Astrocyte (in vitro differentiated cells and primary cell): Measurements from ENCODE around the gene INHBC. TPM values are rescaled to one million over a fixed set of nuclear protein-coding genes. Genes with fewer than 3 reads are reported as not detected.
"Not testable (repeated sequence)": the region's sequence is repeated elsewhere in the genome, so short reads cannot be mapped to it uniquely, and the experiment has no call there.

Experiments
- DNase-seq: peaks from one replicate; pipeline ENCODE4 v3.0.0-alpha.2; 2010; ENCODE audit warnings: low read depth
- FAIRE-seq: peaks from 2 replicates; lab custom pipeline; 2011; peaks lifted over from hg19 to GRCh38; lab: Jason Lieb, UNC
- H2AFZ ChIP-seq: 2 replicates; pipeline ENCODE4 v1.6.0; 2012; ENCODE audit warnings: low read depth, low read length, inconsistent platforms
- H3K27ac ChIP-seq: 2 replicates; pipeline ENCODE4 v1.5.1; 2011; ENCODE audit warnings: low read depth, low read length, inconsistent platforms
- H3K27me3 ChIP-seq: 2 replicates; pipeline ENCODE4 v1.6.0; 2011; ENCODE audit warnings: low read length, inconsistent platforms; ENCODE audit not compliant: insufficient read depth
- H3K36me3 ChIP-seq: 2 replicates; pipeline ENCODE4 v1.5.1; 2011; ENCODE audit warnings: low read length, inconsistent platforms; ENCODE audit not compliant: insufficient read depth
- H3K4me1 ChIP-seq: 2 replicates; pipeline ENCODE4 v1.5.1; 2011; ENCODE audit warnings: low read length, inconsistent platforms; ENCODE audit not compliant: insufficient read depth
- H3K4me2 ChIP-seq: 2 replicates; pipeline ENCODE4 v1.6.0; 2012; ENCODE audit warnings: low read length, inconsistent platforms
- H3K4me3 ChIP-seq: 2 replicates; pipeline ENCODE4 v1.5.1; 2011; ENCODE audit warnings: low read depth, mild to moderate bottlenecking, low read length, inconsistent platforms; ENCODE audit not compliant: insufficient read depth
- H3K79me2 ChIP-seq: 2 replicates; pipeline ENCODE4 v1.6.0; 2012; ENCODE audit warnings: mild to moderate bottlenecking, low read length, inconsistent platforms; ENCODE audit not compliant: insufficient read depth
- H3K9ac ChIP-seq: 2 replicates; pipeline ENCODE4 v1.6.0; 2012; ENCODE audit warnings: mild to moderate bottlenecking, low read length, inconsistent platforms
- H3K9me3 ChIP-seq: 2 replicates; pipeline ENCODE4 v1.5.1; 2012; ENCODE audit warnings: low read depth, mild to moderate bottlenecking, low read length, inconsistent platforms; ENCODE audit not compliant: insufficient read depth
- H4K20me1 ChIP-seq: 2 replicates; pipeline ENCODE4 v1.6.0; 2012; ENCODE audit warnings: low read length, inconsistent platforms; ENCODE audit not compliant: insufficient read depth
- H3K27ac Mint-ChIP-seq: one replicate; pipeline ENCODE4 v1.8.0; 2021; ENCODE audit warnings: mild to moderate bottlenecking, mixed read lengths; ENCODE audit not compliant: unreplicated experiment
- H3K27me3 Mint-ChIP-seq: one replicate; pipeline ENCODE4 v1.8.0; 2021; ENCODE audit warnings: low read depth, mixed read lengths; ENCODE audit not compliant: unreplicated experiment
- H3K36me3 Mint-ChIP-seq: one replicate; pipeline ENCODE4 v1.8.0; 2021; ENCODE audit warnings: low read depth, mixed read lengths; ENCODE audit not compliant: unreplicated experiment
- H3K4me1 Mint-ChIP-seq: one replicate; pipeline ENCODE4 v1.8.0; 2021; ENCODE audit warnings: low read depth, mixed read lengths; ENCODE audit not compliant: unreplicated experiment
- H3K4me3 Mint-ChIP-seq: one replicate; pipeline ENCODE4 v1.8.0; 2021; ENCODE audit warnings: mild to moderate bottlenecking, moderate library complexity, mixed read lengths; ENCODE audit not compliant: unreplicated experiment
- H3K9me3 Mint-ChIP-seq: one replicate; pipeline ENCODE4 v1.8.0; 2021; ENCODE audit warnings: mild to moderate bottlenecking, mixed read lengths; ENCODE audit not compliant: unreplicated experiment
- CTCF ChIP-seq: IDR thresholded peaks from 2 replicates; pipeline ENCODE4 v1.5.1; 2011; ENCODE audit warnings: low read depth, mild to moderate bottlenecking, inconsistent platforms, low read length, moderate library complexity; ENCODE audit not compliant: insufficient read depth
- EZH2 ChIP-seq: IDR thresholded peaks from 2 replicates; pipeline ENCODE4 v1.6.1; 2012; ENCODE audit warnings: mild to moderate bottlenecking, low read length, inconsistent platforms; ENCODE audit not compliant: insufficient read depth
- total RNA-seq: library from RNA; stranded (reverse); gene quantifications from 2 replicates; pipeline ENCODE4 v1.2.1, GENCODE V29; 2021

INHBC gene
- total RNA-seq, 1 donor from 2014 or later = not detected

GRCh38 chr12:57390174-57390573 lies 44.4 kb upstream of the INHBC start:
- H3K9ac ChIP-seq = no peak overlapping the region

GRCh38 chr12:57395121-57395520 lies 39.5 kb upstream of the INHBC start:
- FAIRE-seq = no peak
- no peaks in the 10 kb centered on the region for H3K27me3 Mint-ChIP-seq
- Histone ChIP-seq H3K27me3 (no peaks in the 10 kb centered on the region), H3K79me2 (peaks cover 20% of the 10 kb centered on the region), H3K4me1 (peaks cover 2% of the 10 kb centered on the region), H2AFZ (no peak overlapping the region), H4K20me1 (no peaks in the 10 kb centered on the region), H3K4me2 (no peak overlapping the region), H3K36me3 (peaks cover 3% of the 10 kb centered on the region), H3K9me3 (no peaks in the 10 kb centered on the region), H3K9ac (no peak overlapping the region), H3K27ac (no peak overlapping the region), H3K4me3 (no peak overlapping the region)
- TF ChIP-seq CTCF = no peak
- TF ChIP-seq EZH2 = no peak
- no peak overlapping the region for H3K4me3 Mint-ChIP-seq
- no peaks in the 10 kb centered on the region for H3K9me3 Mint-ChIP-seq
- DNase-seq = no peak
- H3K27ac Mint-ChIP-seq = no peak overlapping the region
- H3K36me3 Mint-ChIP-seq = peaks cover 18% of the 10 kb centered on the region
- peaks cover 3% of the 10 kb centered on the region for H3K4me1 Mint-ChIP-seq

More at GRCh38 chr12:57390174-57390573, 44.4 kb upstream of the INHBC start:
- Histone ChIP-seq H4K20me1 (no peaks in the 10 kb centered on the region), H3K4me1 (peaks cover 21% of the 10 kb centered on the region), H3K9me3 (no peaks in the 10 kb centered on the region), H3K27me3 (no peaks in the 10 kb centered on the region), H3K4me2 (no peak overlapping the region), H3K4me3 (no peak overlapping the region), H3K79me2 (peaks cover 12% of the 10 kb centered on the region), H2AFZ (no peak overlapping the region), H3K36me3 (peaks cover 3% of the 10 kb centered on the region), H3K27ac (peak overlapping the region; percentile 28)
- TF ChIP-seq EZH2 (no peak), CTCF (no peak)
- FAIRE-seq = no peak
- Mint-ChIP-seq H3K27ac (peak overlapping the region; percentile 93), H3K4me3 (no peak overlapping the region), H3K36me3 (peaks cover 18% of the 10 kb centered on the region), H3K27me3 (no peaks in the 10 kb centered on the region), H3K9me3 (no peaks in the 10 kb centered on the region), H3K4me1 (peaks cover 19% of the 10 kb centered on the region)
- no peak for DNase-seq

DNA sequence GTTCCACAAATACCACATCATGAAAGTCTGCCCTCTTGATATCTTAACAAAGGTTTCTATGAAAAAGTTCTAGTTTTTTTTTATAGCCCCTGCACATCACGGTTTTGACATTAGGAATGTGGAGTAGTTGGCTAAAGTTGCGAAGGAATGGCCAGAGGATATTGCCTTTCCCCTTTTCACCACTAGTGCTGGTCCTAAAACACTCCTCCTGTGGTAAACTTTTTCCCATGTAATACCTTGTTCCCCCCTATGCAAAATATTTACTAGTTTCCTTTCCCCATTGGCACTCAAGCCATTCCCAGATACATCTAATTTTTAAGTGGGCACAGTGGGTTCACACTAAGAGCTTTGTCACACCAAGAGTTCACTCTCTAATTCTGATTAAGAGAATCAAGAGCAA lies 37.1 kb upstream of the INHBC start:
- Histone ChIP-seq H3K27me3 (no peaks in the 10 kb centered on the region), H2AFZ (no peak overlapping the region), H3K27ac (no peak overlapping the region), H3K9me3 (no peaks in the 10 kb centered on the region), H4K20me1 (peaks cover 4% of the 10 kb centered on the region), H3K79me2 (peaks cover 18% of the 10 kb centered on the region), H3K36me3 (peaks cover 3% of the 10 kb centered on the region), H3K9ac (no peak overlapping the region), H3K4me1 (no peaks in the 10 kb centered on the region), H3K4me3 (no peak overlapping the region), H3K4me2 (no peak overlapping the region)
- Mint-ChIP-seq H3K27ac (no peak overlapping the region), H3K9me3 (no peaks in the 10 kb centered on the region), H3K36me3 (peaks cover 13% of the 10 kb centered on the region), H3K4me1 (peaks cover 2% of the 10 kb centered on the region), H3K4me3 (no peak overlapping the region), H3K27me3 (no peaks in the 10 kb centered on the region)
- no peak for FAIRE-seq
- TF ChIP-seq CTCF (no peak), EZH2 (no peak)
- DNase-seq = no peak

DNA sequence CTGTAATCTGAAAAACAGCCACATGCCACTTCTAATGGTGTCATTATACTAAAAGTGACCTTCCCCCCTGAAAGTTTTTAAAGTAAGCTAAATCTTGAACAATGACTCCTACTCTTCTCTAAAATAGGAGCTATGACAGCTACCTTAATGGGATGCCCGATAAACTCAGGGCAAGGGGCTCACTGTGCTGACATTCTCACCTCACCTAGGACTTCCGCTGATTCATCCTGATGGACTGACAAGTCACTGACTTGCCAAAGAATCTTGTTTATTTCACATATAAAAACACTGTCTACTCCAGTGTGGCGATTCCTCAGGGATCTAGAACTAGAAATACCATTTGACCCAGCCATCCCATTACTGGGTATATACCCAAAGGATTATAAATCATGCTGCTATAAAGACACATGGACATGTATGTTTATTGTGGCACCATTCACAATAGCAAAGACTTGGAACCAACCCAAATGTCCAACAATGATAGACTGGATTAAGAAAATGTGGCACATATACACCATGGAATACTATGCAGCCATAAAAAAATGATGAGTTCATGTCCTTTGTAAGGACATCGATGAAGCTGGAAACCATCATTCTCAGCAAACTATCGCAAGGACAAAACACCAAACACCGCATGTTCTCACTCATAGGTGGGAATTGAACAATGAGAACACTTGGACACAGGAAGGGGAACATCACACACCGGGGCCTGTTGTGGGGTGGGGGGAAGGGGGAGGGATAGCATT lies 34.7 kb upstream of the INHBC start:
- not testable (repeated sequence) for H3K4me1 Mint-ChIP-seq, H2AFZ ChIP-seq, H3K36me3 Mint-ChIP-seq, H3K27me3 Mint-ChIP-seq, FAIRE-seq, H3K4me2 ChIP-seq, H3K9me3 Mint-ChIP-seq, H3K4me1 ChIP-seq, H4K20me1 ChIP-seq, H3K9ac ChIP-seq, H3K27ac ChIP-seq, H3K4me3 ChIP-seq, H3K9me3 ChIP-seq, H3K27me3 ChIP-seq, H3K36me3 ChIP-seq, H3K4me3 Mint-ChIP-seq, DNase-seq
- H3K79me2 ChIP-seq = peaks cover 23% of the 10 kb centered on the region
- H3K27ac Mint-ChIP-seq = peak overlapping the region; percentile 19
